SK-N-SH treated with all-trans-retinoic acid at 6 μM for 48 hours (cell line): ENCODE results near the gene MYEOV.

Source experiments
- ATAC-seq: fragments of 200-7000 bp; cut with Tn5 transposase; 3 replicates; pipeline ENCODE4 v1.9.1; 2020; ENCODE audit warnings: mild to moderate bottlenecking, moderate library complexity
- ARNTL ChIP-seq: fragments of 450-650 bp; formaldehyde crosslinking; IDR thresholded peaks from 2 replicates; pipeline ENCODE4 v1.5.0; 2020; ENCODE audit warnings: low read depth, mild to moderate bottlenecking, moderate library complexity, borderline replicate concordance
- BACH2 ChIP-seq: fragments of 250-450 bp; sonication (Bioruptor Pico); IDR thresholded peaks from 2 replicates; pipeline ENCODE4 v1.9.0; 2021; ENCODE audit warnings: mild to moderate bottlenecking, borderline replicate concordance
- CSDC2 ChIP-seq: fragments of 250-450 bp; sonication (Bioruptor Pico); IDR thresholded peaks from 2 replicates; pipeline ENCODE4 v1.5.0; 2020; ENCODE audit warnings: mild to moderate bottlenecking, moderate library complexity
- GLIS3 ChIP-seq: fragments of 250-450 bp; sonication (Bioruptor Pico); IDR thresholded peaks from 2 replicates; pipeline ENCODE4 v1.5.0; 2020; ENCODE audit warnings: mild to moderate bottlenecking, moderate library complexity
- ISL1 ChIP-seq: fragments of 250-450 bp; sonication (Bioruptor Pico); IDR thresholded peaks from 2 replicates; pipeline ENCODE4 v2.1.2; 2022; ENCODE audit warnings: mild to moderate bottlenecking, moderate library complexity
- OSR1 ChIP-seq: fragments of 250-450 bp; sonication (Bioruptor Pico); IDR thresholded peaks from 2 replicates; pipeline ENCODE4 v1.8.0; 2022; ENCODE audit warnings: moderate library complexity, mild to moderate bottlenecking, inconsistent platforms
- RARB ChIP-seq: fragments of 250-450 bp; sonication (Bioruptor Pico); IDR thresholded peaks from 2 replicates; pipeline ENCODE4 v1.8.0; 2021; ENCODE audit warnings: mild to moderate bottlenecking, moderate library complexity
- SNAI2 ChIP-seq: fragments of 250-450 bp; sonication (Bioruptor Pico); IDR thresholded peaks from 2 replicates; pipeline ENCODE4 v1.5.0; 2020; ENCODE audit warnings: mild to moderate bottlenecking, moderate library complexity
- TOX ChIP-seq: fragments of 250-450 bp; sonication (Bioruptor Pico); IDR thresholded peaks from 2 replicates; pipeline ENCODE4 v1.8.0; 2021; ENCODE audit warnings: mild to moderate bottlenecking, moderate library complexity, borderline replicate concordance
- ZC3H10 ChIP-seq: fragments of 250-450 bp; sonication (Bioruptor Pico); IDR thresholded peaks from 2 replicates; pipeline ENCODE4 v1.5.1; 2021; ENCODE audit warnings: mild to moderate bottlenecking, moderate library complexity
- ZFP3 ChIP-seq: fragments of 250-450 bp; sonication (Bioruptor Pico); IDR thresholded peaks from 2 replicates; pipeline ENCODE4 v1.5.0; 2020; ENCODE audit warnings: mild to moderate bottlenecking, moderate library complexity
- ZFP30 ChIP-seq: fragments of 450-650 bp; formaldehyde crosslinking; IDR thresholded peaks from 2 replicates; pipeline ENCODE4 v1.5.0; 2022; ENCODE audit warnings: mild to moderate bottlenecking, moderate library complexity
- ZNF565 ChIP-seq: fragments of 450-650 bp; formaldehyde crosslinking; conservative IDR thresholded peaks from 2 replicates; pipeline ENCODE4 v1.5.0; 2020; ENCODE audit warnings: low read depth, mild to moderate bottlenecking, moderate library complexity
- ZNF70 ChIP-seq: fragments of 450-650 bp; formaldehyde crosslinking; IDR thresholded peaks from 2 replicates; pipeline ENCODE4 v1.5.0; 2020; ENCODE audit warnings: mild to moderate bottlenecking, moderate library complexity
- ZNF8 ChIP-seq: fragments of 450-650 bp; formaldehyde crosslinking; IDR thresholded peaks from 2 replicates; pipeline ENCODE4 v1.5.0; 2020; ENCODE audit warnings: mild to moderate bottlenecking, moderate library complexity
- TF ChIP-seq, protein P1 (sequence below): fragments of 250-450 bp; sonication (Bioruptor Pico); IDR thresholded peaks from 2 replicates; pipeline ENCODE4 v1.5.1; 2021; ENCODE audit warnings: mild to moderate bottlenecking, moderate library complexity
- TF ChIP-seq, protein P2 (sequence below): fragments of 250-450 bp; sonication (Bioruptor Pico); IDR thresholded peaks from 2 replicates; pipeline ENCODE4 v1.8.0; 2020; ENCODE audit warnings: mild to moderate bottlenecking, moderate library complexity, borderline replicate concordance
- TF ChIP-seq, protein P3 (sequence below): fragments of 250-450 bp; sonication (Bioruptor Pico); IDR thresholded peaks from 2 replicates; pipeline ENCODE4 v1.8.0; 2021; ENCODE audit warnings: low read depth, mild to moderate bottlenecking, moderate library complexity, borderline replicate concordance
- TF ChIP-seq, protein P4 (sequence below): fragments of 250-450 bp; sonication (Bioruptor Pico); IDR thresholded peaks from 2 replicates; pipeline ENCODE4 v1.5.0; 2020; ENCODE audit warnings: mild to moderate bottlenecking, moderate library complexity
- TF ChIP-seq, protein P5 (sequence below): fragments of 250-450 bp; sonication (Bioruptor Pico); IDR thresholded peaks from 2 replicates; pipeline ENCODE4 v1.5.1; 2020; ENCODE audit warnings: low read depth, mild to moderate bottlenecking, moderate library complexity

Gene MYEOV

DNA sequence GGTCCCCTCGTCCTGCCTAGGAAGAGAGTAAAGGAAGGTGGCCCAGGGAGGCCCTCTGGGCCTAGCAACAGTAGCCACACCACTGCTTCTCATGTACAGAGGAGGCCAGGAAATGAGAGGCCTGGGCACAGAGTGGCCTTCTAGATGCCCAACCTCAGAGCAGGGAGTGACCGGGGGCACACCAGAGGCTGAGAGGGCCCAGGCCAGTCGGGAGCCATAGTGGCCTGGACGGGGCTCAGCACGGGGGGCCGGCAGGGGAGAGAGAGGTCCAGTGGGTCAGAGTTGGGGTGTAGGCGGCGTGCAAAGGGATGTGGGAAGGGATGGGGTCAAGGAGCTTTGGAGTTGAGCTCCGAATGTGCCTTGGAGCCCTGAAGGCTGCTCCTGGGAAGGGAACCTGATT lies 25.0 kb upstream of the MYEOV start:
- ATAC-seq: no peak
- TF ChIP-seq, protein P1, sequence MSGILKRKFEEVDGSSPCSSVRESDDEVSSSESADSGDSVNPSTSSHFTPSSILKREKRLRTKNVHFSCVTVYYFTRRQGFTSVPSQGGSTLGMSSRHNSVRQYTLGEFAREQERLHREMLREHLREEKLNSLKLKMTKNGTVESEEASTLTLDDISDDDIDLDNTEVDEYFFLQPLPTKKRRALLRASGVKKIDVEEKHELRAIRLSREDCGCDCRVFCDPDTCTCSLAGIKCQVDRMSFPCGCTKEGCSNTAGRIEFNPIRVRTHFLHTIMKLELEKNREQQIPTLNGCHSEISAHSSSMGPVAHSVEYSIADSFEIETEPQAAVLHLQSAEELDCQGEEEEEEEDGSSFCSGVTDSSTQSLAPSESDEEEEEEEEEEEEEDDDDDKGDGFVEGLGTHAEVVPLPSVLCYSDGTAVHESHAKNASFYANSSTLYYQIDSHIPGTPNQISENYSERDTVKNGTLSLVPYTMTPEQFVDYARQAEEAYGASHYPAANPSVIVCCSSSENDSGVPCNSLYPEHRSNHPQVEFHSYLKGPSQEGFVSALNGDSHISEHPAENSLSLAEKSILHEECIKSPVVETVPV: no peak
- TF ChIP-seq OSR1 (CRISPR knock-in tag): no peak
- TF ChIP-seq ARNTL: no peak
- no peak for TF ChIP-seq ZNF70
- TF ChIP-seq, protein P2, sequence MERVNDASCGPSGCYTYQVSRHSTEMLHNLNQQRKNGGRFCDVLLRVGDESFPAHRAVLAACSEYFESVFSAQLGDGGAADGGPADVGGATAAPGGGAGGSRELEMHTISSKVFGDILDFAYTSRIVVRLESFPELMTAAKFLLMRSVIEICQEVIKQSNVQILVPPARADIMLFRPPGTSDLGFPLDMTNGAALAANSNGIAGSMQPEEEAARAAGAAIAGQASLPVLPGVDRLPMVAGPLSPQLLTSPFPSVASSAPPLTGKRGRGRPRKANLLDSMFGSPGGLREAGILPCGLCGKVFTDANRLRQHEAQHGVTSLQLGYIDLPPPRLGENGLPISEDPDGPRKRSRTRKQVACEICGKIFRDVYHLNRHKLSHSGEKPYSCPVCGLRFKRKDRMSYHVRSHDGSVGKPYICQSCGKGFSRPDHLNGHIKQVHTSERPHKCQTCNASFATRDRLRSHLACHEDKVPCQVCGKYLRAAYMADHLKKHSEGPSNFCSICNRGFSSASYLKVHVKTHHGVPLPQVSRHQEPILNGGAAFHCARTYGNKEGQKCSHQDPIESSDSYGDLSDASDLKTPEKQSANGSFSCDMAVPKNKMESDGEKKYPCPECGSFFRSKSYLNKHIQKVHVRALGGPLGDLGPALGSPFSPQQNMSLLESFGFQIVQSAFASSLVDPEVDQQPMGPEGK (CRISPR knock-in tag): no peak
- no peak for TF ChIP-seq ISL1 (CRISPR knock-in tag)
- TF ChIP-seq SNAI2: no peak
- no peak for TF ChIP-seq ZNF8 (CRISPR knock-in tag)
- no peak for TF ChIP-seq ZFP3
- no peak for TF ChIP-seq ZFP30 (CRISPR knock-in tag)

DNA sequence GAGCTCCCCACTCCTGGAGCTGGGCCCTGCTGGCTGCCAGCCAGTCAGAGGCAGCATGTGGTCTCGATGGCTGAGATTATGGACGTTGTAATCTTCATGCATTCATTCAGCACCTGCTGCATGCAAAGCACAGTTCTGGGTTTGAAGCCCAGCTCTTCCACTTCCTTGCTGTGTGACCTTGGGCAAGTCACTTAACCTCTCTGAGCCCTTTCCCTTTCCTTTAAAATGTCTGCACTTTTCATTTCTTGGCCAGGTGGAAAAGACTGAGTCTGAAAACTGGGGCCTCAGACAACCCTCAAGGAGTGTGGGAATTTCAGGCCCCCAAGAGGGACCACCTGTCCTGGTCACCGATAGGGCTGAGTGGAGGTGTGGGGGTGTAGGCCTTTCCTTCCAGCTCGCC lies 24.6 kb upstream of the MYEOV start:
- TF ChIP-seq RARB (CRISPR knock-in tag) (no peak), BACH2 (CRISPR knock-in tag) (no peak), TOX (no peak), ZNF565 (no peak)
- TF ChIP-seq, protein P3, sequence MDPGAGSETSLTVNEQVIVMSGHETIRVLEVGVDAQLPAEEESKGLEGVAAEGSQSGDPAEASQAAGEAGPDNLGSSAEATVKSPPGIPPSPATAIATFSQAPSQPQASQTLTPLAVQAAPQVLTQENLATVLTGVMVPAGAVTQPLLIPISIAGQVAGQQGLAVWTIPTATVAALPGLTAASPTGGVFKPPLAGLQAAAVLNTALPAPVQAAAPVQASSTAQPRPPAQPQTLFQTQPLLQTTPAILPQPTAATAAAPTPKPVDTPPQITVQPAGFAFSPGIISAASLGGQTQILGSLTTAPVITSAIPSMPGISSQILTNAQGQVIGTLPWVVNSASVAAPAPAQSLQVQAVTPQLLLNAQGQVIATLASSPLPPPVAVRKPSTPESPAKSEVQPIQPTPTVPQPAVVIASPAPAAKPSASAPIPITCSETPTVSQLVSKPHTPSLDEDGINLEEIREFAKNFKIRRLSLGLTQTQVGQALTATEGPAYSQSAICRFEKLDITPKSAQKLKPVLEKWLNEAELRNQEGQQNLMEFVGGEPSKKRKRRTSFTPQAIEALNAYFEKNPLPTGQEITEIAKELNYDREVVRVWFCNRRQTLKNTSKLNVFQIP: no peak
- TF ChIP-seq, protein P4, sequence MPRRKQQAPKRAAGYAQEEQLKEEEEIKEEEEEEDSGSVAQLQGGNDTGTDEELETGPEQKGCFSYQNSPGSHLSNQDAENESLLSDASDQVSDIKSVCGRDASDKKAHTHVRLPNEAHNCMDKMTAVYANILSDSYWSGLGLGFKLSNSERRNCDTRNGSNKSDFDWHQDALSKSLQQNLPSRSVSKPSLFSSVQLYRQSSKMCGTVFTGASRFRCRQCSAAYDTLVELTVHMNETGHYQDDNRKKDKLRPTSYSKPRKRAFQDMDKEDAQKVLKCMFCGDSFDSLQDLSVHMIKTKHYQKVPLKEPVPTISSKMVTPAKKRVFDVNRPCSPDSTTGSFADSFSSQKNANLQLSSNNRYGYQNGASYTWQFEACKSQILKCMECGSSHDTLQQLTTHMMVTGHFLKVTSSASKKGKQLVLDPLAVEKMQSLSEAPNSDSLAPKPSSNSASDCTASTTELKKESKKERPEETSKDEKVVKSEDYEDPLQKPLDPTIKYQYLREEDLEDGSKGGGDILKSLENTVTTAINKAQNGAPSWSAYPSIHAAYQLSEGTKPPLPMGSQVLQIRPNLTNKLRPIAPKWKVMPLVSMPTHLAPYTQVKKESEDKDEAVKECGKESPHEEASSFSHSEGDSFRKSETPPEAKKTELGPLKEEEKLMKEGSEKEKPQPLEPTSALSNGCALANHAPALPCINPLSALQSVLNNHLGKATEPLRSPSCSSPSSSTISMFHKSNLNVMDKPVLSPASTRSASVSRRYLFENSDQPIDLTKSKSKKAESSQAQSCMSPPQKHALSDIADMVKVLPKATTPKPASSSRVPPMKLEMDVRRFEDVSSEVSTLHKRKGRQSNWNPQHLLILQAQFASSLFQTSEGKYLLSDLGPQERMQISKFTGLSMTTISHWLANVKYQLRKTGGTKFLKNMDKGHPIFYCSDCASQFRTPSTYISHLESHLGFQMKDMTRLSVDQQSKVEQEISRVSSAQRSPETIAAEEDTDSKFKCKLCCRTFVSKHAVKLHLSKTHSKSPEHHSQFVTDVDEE (CRISPR knock-in tag): no peak
- TF ChIP-seq, protein P5, sequence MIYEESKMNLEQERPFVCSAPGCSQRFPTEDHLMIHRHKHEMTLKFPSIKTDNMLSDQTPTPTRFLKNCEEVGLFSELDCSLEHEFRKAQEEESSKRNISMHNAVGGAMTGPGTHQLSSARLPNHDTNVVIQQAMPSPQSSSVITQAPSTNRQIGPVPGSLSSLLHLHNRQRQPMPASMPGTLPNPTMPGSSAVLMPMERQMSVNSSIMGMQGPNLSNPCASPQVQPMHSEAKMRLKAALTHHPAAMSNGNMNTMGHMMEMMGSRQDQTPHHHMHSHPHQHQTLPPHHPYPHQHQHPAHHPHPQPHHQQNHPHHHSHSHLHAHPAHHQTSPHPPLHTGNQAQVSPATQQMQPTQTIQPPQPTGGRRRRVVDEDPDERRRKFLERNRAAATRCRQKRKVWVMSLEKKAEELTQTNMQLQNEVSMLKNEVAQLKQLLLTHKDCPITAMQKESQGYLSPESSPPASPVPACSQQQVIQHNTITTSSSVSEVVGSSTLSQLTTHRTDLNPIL: no peak
- TF ChIP-seq, all 23 proteins: peak for 0
- no peak for ATAC-seq

DNA sequence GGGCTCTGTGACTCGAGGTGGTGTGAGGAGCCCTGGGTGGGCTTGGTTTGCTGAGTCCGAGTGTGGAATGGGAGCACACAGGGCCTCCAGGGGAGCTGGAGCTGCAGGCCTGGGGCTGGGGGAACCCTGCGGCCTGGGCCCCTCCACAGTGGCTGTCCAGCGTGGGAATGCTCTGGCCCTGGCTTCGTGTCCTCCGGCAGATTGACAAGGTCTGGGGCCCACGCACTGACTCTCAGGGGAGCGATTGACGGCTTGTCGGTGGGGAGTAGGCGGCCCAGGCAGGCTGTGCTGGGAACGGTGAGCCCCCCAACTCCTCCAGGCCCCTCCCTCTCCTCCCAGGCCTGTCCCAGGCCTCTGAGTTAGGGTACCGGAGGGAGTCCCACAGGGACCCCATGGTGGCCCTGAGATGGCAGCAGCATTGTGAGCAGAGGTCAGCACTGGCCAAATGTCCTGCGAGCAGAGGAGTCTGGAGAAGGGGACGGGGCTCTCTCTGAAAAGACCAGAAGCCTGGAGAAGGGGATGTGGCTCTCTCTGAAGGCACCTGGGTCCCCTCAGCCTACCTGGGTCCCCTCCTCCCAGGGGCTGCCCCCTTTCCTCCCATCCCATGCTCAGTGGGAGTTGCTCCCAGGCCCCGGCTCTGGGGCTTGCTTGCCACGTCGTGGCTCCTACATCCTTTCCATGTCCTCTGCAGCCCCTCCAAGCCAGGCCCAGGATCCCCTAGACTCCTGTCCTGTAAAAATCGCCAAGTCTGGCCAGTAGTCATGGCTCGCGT lies 23.8 kb upstream of the MYEOV start:
- no peak for ATAC-seq
- TF ChIP-seq ZNF565: no peak

DNA sequence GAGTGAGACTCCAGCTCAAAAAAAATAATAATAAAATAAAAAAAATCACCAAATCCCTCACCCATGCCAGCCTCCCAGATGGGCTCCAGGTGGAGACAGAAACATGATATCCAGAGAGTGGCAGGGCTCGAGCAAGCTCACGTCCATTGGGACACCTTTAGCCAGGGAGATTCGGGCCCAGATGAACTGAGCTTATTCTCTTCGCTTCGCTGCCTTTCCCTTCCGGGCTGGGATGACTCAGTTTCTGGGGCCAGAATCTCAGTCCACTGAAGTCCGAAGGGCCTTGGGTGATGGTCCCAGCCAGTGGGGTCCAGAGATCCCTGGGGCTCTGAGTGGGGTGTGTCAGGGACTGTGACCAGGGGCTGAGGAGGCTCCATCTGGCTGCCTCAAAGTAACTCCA lies 23.0 kb upstream of the MYEOV start:
- no peak for ATAC-seq

More for the DNA sequence above, 23.0 kb upstream of the MYEOV start:
- TF ChIP-seq BACH2 (CRISPR knock-in tag): no peak
- TF ChIP-seq CSDC2 (CRISPR knock-in tag): no peak
- no peak for TF ChIP-seq GLIS3 (CRISPR knock-in tag)
- TF ChIP-seq, protein P4 (CRISPR knock-in tag): no peak
- TF ChIP-seq ZC3H10 (CRISPR knock-in tag): no peak
- no peak for TF ChIP-seq ZFP3
- no peak for TF ChIP-seq ZNF565
- no peak for TF ChIP-seq ARNTL
